H9 (cell line): ENCODE measurements around the gene CELF1. TPM values are rescaled to one million over a fixed set of nuclear protein-coding genes. Genes with fewer than 3 reads are reported as not detected.

Source experiments
- DNase-seq: peaks from one replicate; pipeline ENCODE4 v3.0.0-alpha.2; 2017
- H2AFZ ChIP-seq: one replicate; pipeline ENCODE4 v1.6.1; 2013; ENCODE audit warnings: mild to moderate bottlenecking, low read length, control low read depth, moderate library complexity
- H2AK5ac ChIP-seq: 2 replicates; pipeline ENCODE4 v1.6.1; 2013; ENCODE audit warnings: low read length, control low read depth, mixed read lengths; ENCODE audit not compliant: insufficient read length
- H2BK120ac ChIP-seq: one replicate; pipeline ENCODE4 v1.6.1; 2013; ENCODE audit warnings: low read depth, mild to moderate bottlenecking, low read length, control low read depth, inconsistent platforms; ENCODE audit not compliant: poor library complexity, severe bottlenecking
- H2BK12ac ChIP-seq: 2 replicates; pipeline ENCODE4 v1.6.1; 2013; ENCODE audit warnings: low read length, control low read depth, mixed read lengths, low read depth; ENCODE audit not compliant: insufficient read length
- H2BK15ac ChIP-seq: 2 replicates; pipeline ENCODE4 v1.6.1; 2013; ENCODE audit warnings: low read depth, low read length, control low read depth
- H2BK20ac ChIP-seq: one replicate; pipeline ENCODE4 v1.6.1; 2013; ENCODE audit warnings: low read depth, mild to moderate bottlenecking, low read length, control low read depth, inconsistent platforms; ENCODE audit not compliant: poor library complexity, severe bottlenecking
- H2BK5ac ChIP-seq: 2 replicates; pipeline ENCODE4 v1.6.1; 2013; ENCODE audit warnings: low read length, control low read depth, mixed read lengths; ENCODE audit not compliant: insufficient read length
- H3K14ac ChIP-seq: 2 replicates; pipeline ENCODE4 v1.6.1; 2013; ENCODE audit warnings: low read length, control low read depth; ENCODE audit not compliant: insufficient read depth
- H3K18ac ChIP-seq: 2 replicates; pipeline ENCODE4 v1.6.1; 2013; ENCODE audit warnings: low read depth, mild to moderate bottlenecking, mixed read lengths, low read length, control low read depth; ENCODE audit not compliant: insufficient read length
- H3K23ac ChIP-seq: 2 replicates; pipeline ENCODE4 v1.6.1; 2013; ENCODE audit warnings: low read length, control low read depth, mixed read lengths, low read depth; ENCODE audit not compliant: insufficient read length
- H3K23me2 ChIP-seq: 2 replicates; pipeline ENCODE4 v1.6.1; 2013; ENCODE audit warnings: low read depth, mild to moderate bottlenecking, mixed read lengths, low read length, control low read depth; ENCODE audit not compliant: insufficient read length, poor library complexity, severe bottlenecking
- H3K27ac ChIP-seq: 2 replicates; pipeline ENCODE4 v1.5.1; 2013; ENCODE audit warnings: low read length, control low read depth, mixed read lengths, low read depth; ENCODE audit not compliant: insufficient read length
- H3K27me3 ChIP-seq: 2 replicates; pipeline ENCODE4 v1.6.1; 2013; ENCODE audit warnings: low read length, control low read depth, inconsistent platforms; ENCODE audit not compliant: insufficient read depth
- H3K4ac ChIP-seq: 2 replicates; pipeline ENCODE4 v1.6.1; 2013; ENCODE audit warnings: low read depth, mild to moderate bottlenecking, control low read depth, inconsistent platforms, low read length, moderate library complexity
- H3K4me1 ChIP-seq: 2 replicates; pipeline ENCODE4 v1.6.1; 2013; ENCODE audit warnings: low read length, control low read depth, inconsistent platforms; ENCODE audit not compliant: insufficient read depth
- H3K4me2 ChIP-seq: 2 replicates; pipeline ENCODE4 v1.6.1; 2013; ENCODE audit warnings: low read length, control low read depth, mixed read lengths; ENCODE audit not compliant: insufficient read length, insufficient read depth
- H3K56ac ChIP-seq: 2 replicates; pipeline ENCODE4 v1.6.1; 2013; ENCODE audit warnings: low read depth, mild to moderate bottlenecking, mixed read lengths, low read length, control low read depth; ENCODE audit not compliant: insufficient read length
- H3K79me1 ChIP-seq: 2 replicates; pipeline ENCODE4 v1.6.1; 2013; ENCODE audit warnings: low read depth, mild to moderate bottlenecking, moderate library complexity, low read length, control low read depth, inconsistent platforms; ENCODE audit not compliant: insufficient read depth, poor library complexity, severe bottlenecking
- H3K79me2 ChIP-seq: 2 replicates; pipeline ENCODE4 v1.6.1; 2013; ENCODE audit warnings: low read length, control low read depth, inconsistent platforms; ENCODE audit not compliant: insufficient read depth
- H3K9ac ChIP-seq: 2 replicates; pipeline ENCODE4 v1.6.1; 2013; ENCODE audit warnings: low read length, control low read depth, mixed read lengths; ENCODE audit not compliant: insufficient read length; ENCODE audit errors: extremely low read depth
- H3K9me3 ChIP-seq: one replicate; pipeline ENCODE4 v1.6.1; 2013; ENCODE audit warnings: low read depth, low read length, inconsistent platforms; ENCODE audit not compliant: control insufficient read depth
- H3T11ph ChIP-seq: one replicate; pipeline ENCODE4 v1.6.1; 2013; ENCODE audit warnings: mild to moderate bottlenecking, low read length, control low read depth, inconsistent platforms
- H4K20me1 ChIP-seq: one replicate; pipeline ENCODE4 v1.6.1; 2013; ENCODE audit not compliant: control insufficient read depth, insufficient read length, insufficient read depth
- H4K5ac ChIP-seq: 2 replicates; pipeline ENCODE4 v1.6.1; 2013; ENCODE audit warnings: low read depth, mild to moderate bottlenecking, mixed read lengths, low read length, control low read depth; ENCODE audit not compliant: insufficient read length
- H4K8ac ChIP-seq: replicated peaks from 2 replicates; pipeline ENCODE4 v1.6.1; 2013; ENCODE audit warnings: low read length, control low read depth, mixed read lengths, low read depth; ENCODE audit not compliant: insufficient read length
- H4K91ac ChIP-seq: 2 replicates; pipeline ENCODE4 v1.6.1; 2013; ENCODE audit warnings: low read depth, mild to moderate bottlenecking, moderate library complexity, mixed read lengths, low read length, control low read depth; ENCODE audit not compliant: insufficient read length
- H3K27ac Mint-ChIP-seq, 3 experiments: 2 replicates in 2 of 3; 3 replicates in 1 of 3; pipeline ENCODE4 v1.8.0; 2020 to 2021; ENCODE audit warnings: mixed read lengths in 3 of 3, mild to moderate bottlenecking in 1 of 3, moderate library complexity in 1 of 3
- H3K27me3 Mint-ChIP-seq: 2 replicates; pipeline ENCODE4 v1.8.0; 2021; ENCODE audit warnings: low read depth, mild to moderate bottlenecking, moderate library complexity, mixed read lengths
- H3K36me3 Mint-ChIP-seq, 3 experiments: 2 replicates in 2 of 3; 3 replicates in 1 of 3; pipeline ENCODE4 v1.8.0; 2020 to 2021; ENCODE audit warnings: low read depth in 3 of 3, mixed read lengths in 3 of 3; ENCODE audit not compliant: insufficient read depth in 1 of 3
- H3K4me1 Mint-ChIP-seq, 2 experiments: 2 replicates each; pipeline ENCODE4 v1.8.0; 2020; ENCODE audit warnings: mixed read lengths in 2 of 2
- H3K4me3 Mint-ChIP-seq, 2 experiments: 2 replicates in 1 of 2; 3 replicates in 1 of 2; pipeline ENCODE4 v1.8.0; 2020 to 2021; ENCODE audit warnings: mild to moderate bottlenecking in 2 of 2, mixed read lengths in 2 of 2, moderate library complexity in 1 of 2
- H3K9me3 Mint-ChIP-seq, 2 experiments: 2 replicates in 1 of 2; 3 replicates in 1 of 2; pipeline ENCODE4 v1.8.0; 2020; ENCODE audit warnings: mild to moderate bottlenecking in 2 of 2, mixed read lengths in 2 of 2, moderate library complexity in 1 of 2
- CTCF ChIP-seq: fragments of 200-600 bp; sonication (generic); conservative IDR thresholded peaks from 3 replicates; pipeline ENCODE4 v1.8.0; 2021; ENCODE audit warnings: antibody characterized with exemption, mild to moderate bottlenecking
- WGBS: extraction: QIAGEN DNeasy Blood & Tissue Kit; methylation state at CpG from one replicate; pipeline ENCODE4 v1.1.7; 2013; ENCODE audit warnings: missing lambda C conversion rate, low lambda C conversion rate, mixed read lengths; ENCODE audit not compliant: insufficient read length; ENCODE audit errors: extremely low coverage; 5-methylcytosine and 5-hydroxymethylcytosine counted together
- total RNA-seq: library from RNA; stranded (reverse); gene quantifications from 2 replicates; pipeline ENCODE4 v1.2.1, GENCODE V29; 2021

Gene CELF1
- total RNA-seq, 1 experiment from 2014 or later, result 211 TPM

- no peak overlapping the region for H4K8ac ChIP-seq
- H2BK20ac ChIP-seq, result no peak overlapping the region
- no peak overlapping the region for H2AK5ac ChIP-seq
- no peak overlapping the region for H3K56ac ChIP-seq
- H3K18ac ChIP-seq, result no peak overlapping the region
- no peak overlapping the region for H4K91ac ChIP-seq
- H2BK15ac ChIP-seq, result no peak overlapping the region
- H3T11ph ChIP-seq, result no peak overlapping the region
- H2AFZ ChIP-seq, result no peak overlapping the region
- no peaks in the 10 kb centered on the region for H3K9me3 Mint-ChIP-seq
- H2BK5ac ChIP-seq, result no peak overlapping the region
- no peak for DNase-seq
- no peak overlapping the region for H3K27ac ChIP-seq
- no peak overlapping the region for H3K4ac ChIP-seq
- H3K27me3 Mint-ChIP-seq, result peaks cover 41% of the 10 kb centered on the region
- no peaks in the 10 kb centered on the region for H3K79me1 ChIP-seq
- no CpG with 5 or more reads among the region's 6 CpGs for WGBS
- no peak overlapping the region for H3K27ac Mint-ChIP-seq
- H3K4me2 ChIP-seq, result peak overlapping the region; percentile 89
- no peak overlapping the region for H3K23ac ChIP-seq
- no peak overlapping the region for H2BK120ac ChIP-seq
- H3K9ac ChIP-seq, result no peak overlapping the region
- H2BK12ac ChIP-seq, result no peak overlapping the region
- H3K4me1 ChIP-seq, result no peaks in the 10 kb centered on the region
- H3K79me2 ChIP-seq, result no peaks in the 10 kb centered on the region
- no peak for TF ChIP-seq CTCF
- H3K4me3 Mint-ChIP-seq, result peak overlapping the region; percentile 73 to 93
- H3K14ac ChIP-seq, result no peak overlapping the region; the same call in 1 of the 2 replicates
- peaks cover 10% of the 10 kb centered on the region; the same call in 1 of the 2 replicates for H3K27me3 ChIP-seq
- H3K4me1 Mint-ChIP-seq, result peaks cover 14 to 22% of the 10 kb centered on the region in 2 experiments
- peaks cover 13% of the 10 kb centered on the region for H3K23me2 ChIP-seq
- no peaks in the 10 kb centered on the region for H4K20me1 ChIP-seq
- H3K9me3 ChIP-seq, result no peaks in the 10 kb centered on the region
- H3K36me3 Mint-ChIP-seq, result no peaks in the 10 kb centered on the region; a peak in 1 of 7 replicates
- no peak overlapping the region for H4K5ac ChIP-seq
Observed at GRCh38 chr11:47593492-47593933, 40.6 kb upstream of the CELF1 start.
